Smooth muscle cell of bladder (primary cell): ENCODE measurements around the gene BIRC5. TPM values are rescaled to one million over a fixed set of nuclear protein-coding genes. Genes with fewer than 3 reads are reported as not detected.

ENCODE experiments used
- total RNA-seq: library from RNA; depleted of rRNA; stranded (reverse); fragments of >200 nt; gene quantifications from 2 replicates; pipeline ENCODE4 v1.2.3, GENCODE V29; 2014

The BIRC5 gene
- 10.5 and 15.5 TPM in 2 replicates for total RNA-seq

DNA sequence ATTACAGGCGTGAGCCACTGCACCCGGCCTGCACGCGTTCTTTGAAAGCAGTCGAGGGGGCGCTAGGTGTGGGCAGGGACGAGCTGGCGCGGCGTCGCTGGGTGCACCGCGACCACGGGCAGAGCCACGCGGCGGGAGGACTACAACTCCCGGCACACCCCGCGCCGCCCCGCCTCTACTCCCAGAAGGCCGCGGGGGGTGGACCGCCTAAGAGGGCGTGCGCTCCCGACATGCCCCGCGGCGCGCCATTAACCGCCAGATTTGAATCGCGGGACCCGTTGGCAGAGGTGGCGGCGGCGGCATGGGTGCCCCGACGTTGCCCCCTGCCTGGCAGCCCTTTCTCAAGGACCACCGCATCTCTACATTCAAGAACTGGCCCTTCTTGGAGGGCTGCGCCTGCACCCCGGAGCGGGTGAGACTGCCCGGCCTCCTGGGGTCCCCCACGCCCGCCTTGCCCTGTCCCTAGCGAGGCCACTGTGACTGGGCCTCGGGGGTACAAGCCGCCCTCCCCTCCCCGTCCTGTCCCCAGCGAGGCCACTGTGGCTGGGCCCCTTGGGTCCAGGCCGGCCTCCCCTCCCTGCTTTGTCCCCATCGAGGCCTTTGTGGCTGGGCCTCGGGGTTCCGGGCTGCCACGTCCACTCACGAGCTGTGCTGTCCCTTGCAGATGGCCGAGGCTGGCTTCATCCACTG, at the start of gene BIRC5:
Gene BIRC5, plus strand, starts transcription at position 238 of the 690 bp plus-strand sequence. Its CDS starts 64 bp downstream, at position 302.

GRCh38 chr17:78168242-78168902, 45.7 kb upstream of the BIRC5 start, which contains the start of gene SYNGR2:
Gene SYNGR2, plus strand, starts transcription at chr17:78168581. Its CDS starts 36 bp downstream, at chr17:78168617.

GRCh38 chr17:78186692-78187595, 27.1 kb upstream of the BIRC5 start, which contains the start of the genes AFMID and TK1:
Gene AFMID, plus strand, starts transcription at chr17:78187362. Its CDS starts 9 bp downstream, at chr17:78187371.
Gene TK1, minus strand, starts transcription at chr17:78187052. Its CDS starts 58 bp downstream, at chr17:78186994.

DNA sequence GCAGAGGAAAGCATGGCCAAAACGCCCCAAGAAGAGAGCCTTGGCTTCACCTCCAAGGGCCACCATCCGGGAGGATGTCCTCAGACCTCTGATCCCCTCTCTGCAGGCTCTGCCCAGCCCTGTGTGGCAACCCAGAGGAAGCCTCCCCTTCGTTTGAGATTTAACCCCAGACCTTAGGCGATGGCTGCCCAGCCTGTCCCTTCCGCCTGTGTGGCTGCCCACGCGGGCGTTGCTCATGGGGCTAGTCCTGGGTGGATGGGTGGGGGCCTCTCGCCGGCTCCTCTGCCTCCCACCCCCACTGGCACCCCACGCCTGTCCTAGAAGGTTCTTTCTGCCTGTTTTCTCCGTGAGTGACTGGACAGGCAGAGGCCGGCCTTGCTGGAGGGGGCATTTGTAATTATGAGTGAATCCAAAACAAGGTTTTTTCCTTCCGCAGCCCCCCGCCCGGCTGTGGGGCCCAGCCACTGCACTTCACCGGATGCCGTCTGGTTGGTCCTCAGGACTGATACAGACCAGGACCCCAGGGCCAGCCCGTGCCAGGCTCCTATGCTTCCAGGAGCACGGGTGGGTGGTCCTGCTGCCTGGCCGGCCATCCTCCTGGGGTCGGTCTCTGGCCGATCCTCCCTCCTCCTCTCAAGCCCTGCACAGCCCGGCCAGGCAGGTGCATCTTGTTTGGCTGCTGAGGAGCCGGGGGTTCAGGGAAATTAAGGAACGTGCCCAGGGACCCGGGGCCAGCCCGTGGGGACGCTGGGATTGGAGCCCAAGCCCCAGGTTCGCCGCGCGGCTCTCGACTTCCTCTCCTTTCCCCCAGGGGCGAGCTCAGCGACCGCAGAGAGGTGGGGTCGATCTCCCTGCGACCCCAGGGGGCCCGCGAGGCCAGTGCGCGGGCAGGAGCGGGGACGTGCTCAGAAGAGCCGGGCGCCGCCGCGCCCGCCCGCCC, 17.2 kb downstream of the BIRC5 start, which contains the start of gene TMEM235:
Gene TMEM235, plus strand, starts transcription at position 636 of the 940 bp plus-strand sequence. CDS start 393 bp downstream, outside the sequence.

Other genes starting within 250 kb of the BIRC5 start
- gene TMC6, start 85.5 kb upstream of the BIRC5 start, total RNA-seq: 0.28 and 0.92 TPM in 2 replicates
- gene TMC8, start 83.5 kb upstream of the BIRC5 start, total RNA-seq: not detected in 2 replicates
- not detected in 2 replicates for gene C17orf99, start 67.9 kb upstream of the BIRC5 start, total RNA-seq
- gene SYNGR2, start 45.7 kb upstream of the BIRC5 start, total RNA-seq: 12.8 and 15.3 TPM in 2 replicates
- 25.8 and 33.8 TPM in 2 replicates for gene TK1, start 27.2 kb upstream of the BIRC5 start, total RNA-seq
- 19.8 and 32.2 TPM in 2 replicates for gene AFMID, start 26.9 kb upstream of the BIRC5 start, total RNA-seq
- gene TMEM235, start 17.4 kb downstream of the BIRC5 start, total RNA-seq: not detected in 2 replicates
- gene SOCS3, start 145.8 kb downstream of the BIRC5 start, total RNA-seq: 112 and 138 TPM in 2 replicates
- gene PGS1, start 164.4 kb downstream of the BIRC5 start, total RNA-seq: 29.2 and 32.5 TPM in 2 replicates